GM12864 (cell line): Measurements from ENCODE around the gene VENTX.

Experiments
- DNase-seq: peaks from one replicate; pipeline ENCODE4 v3.0.0-alpha.2; 2011; ENCODE audit warnings: low read depth
- H3K4me3 ChIP-seq: 2 replicates; pipeline ENCODE4 v1.5.1; 2011; ENCODE audit warnings: mild to moderate bottlenecking, low read depth, low read length, control low read depth
- CTCF ChIP-seq: IDR thresholded peaks from 2 replicates; pipeline ENCODE4 v1.5.1; 2011; ENCODE audit warnings: low read depth, mild to moderate bottlenecking, moderate library complexity, low read length, control low read depth, inconsistent platforms; ENCODE audit errors: missing control alignments

Gene VENTX

GRCh38 chr10:133225707-133226191 is 11.9 kb upstream of the VENTX start:
- no peak overlapping the region for H3K4me3 ChIP-seq
- TF ChIP-seq CTCF, result no peak
- DNase-seq, result no peak

- no peak overlapping the region for H3K4me3 ChIP-seq
- DNase-seq, result no peak
- peak; percentile 22 for TF ChIP-seq CTCF
Measured at GRCh38 chr10:133226251-133226808, 11.3 kb upstream of the VENTX start.

GRCh38 chr10:133227256-133227655 is 10.4 kb upstream of the VENTX start:
- no peak for TF ChIP-seq CTCF
- no peak for DNase-seq
- no peak overlapping the region for H3K4me3 ChIP-seq

- H3K4me3 ChIP-seq, result no peak overlapping the region
- no peak for TF ChIP-seq CTCF
Measured at GRCh38 chr10:133229265-133230043, 8.2 kb upstream of the VENTX start.

GRCh38 chr10:133230044-133230361 is 7.7 kb upstream of the VENTX start, which contains the start of gene UTF1:
TSS of gene UTF1 (plus strand) at chr10:133230217. CDS start at chr10:133230289, 72 bp downstream.
- no peak for TF ChIP-seq CTCF
- H3K4me3 ChIP-seq, result no peak within 1 kb of the TSS
- no peak for DNase-seq

More at GRCh38 chr10:133229265-133230043, 8.2 kb upstream of the VENTX start:
- DNase-seq, result no peak

GRCh38 chr10:133230387-133231195 is 7.1 kb upstream of the VENTX start:
- no peak for TF ChIP-seq CTCF
- no peak for DNase-seq
- no peak overlapping the region for H3K4me3 ChIP-seq
